ENCODE measurements around the gene RNASE12.

RNASE12 gene

GRCh38 chr14:20591235-20591634 lies at the start of gene RNASE12:
Gene RNASE12 (minus strand): TSS chr14:20591376. CDS start chr14:20590723, 653 bp downstream.
- ATAC-seq (replicated peaks; ENCODE audit: extremely low read depth, poor library complexity, severe bottlenecking) = no peak
- Mint-ChIP-seq H3K27ac (ENCODE audit: low read depth) (no peak within 1 kb of the TSS), H3K27me3 (peaks cover 35% of the 10 kb centered on the region), H3K4me3 (no peak within 1 kb of the TSS), H3K4me1 (peaks cover 5% of the 10 kb centered on the region), H3K9me3 (no peaks in the 10 kb centered on the region), H3K36me3 (ENCODE audit: insufficient read depth) (no peaks in the 10 kb centered on the region)
- DNase-seq (ENCODE audit: low spot score in 2 of 2) = no peak

GRCh38 chr14:20632831-20633691 lies 41.9 kb upstream of the RNASE12 start:
- DNase-seq (ENCODE audit: low spot score in 2 of 2) (peak in 1 of 2 donors; percentile 65), ATAC-seq (replicated peaks; ENCODE audit: extremely low read depth, poor library complexity, severe bottlenecking) (peak; percentile 56)
- H3K27me3 Mint-ChIP-seq = no peaks in the 10 kb centered on the region
- H3K36me3 Mint-ChIP-seq (ENCODE audit: insufficient read depth) = peaks cover 35% of the 10 kb centered on the region
- H3K4me3 Mint-ChIP-seq = peak overlapping the region; percentile 87
- H3K4me1 Mint-ChIP-seq = peaks cover 38% of the 10 kb centered on the region
- peak overlapping the region; percentile 98 for H3K27ac Mint-ChIP-seq (ENCODE audit: low read depth)
- no peaks in the 10 kb centered on the region for H3K9me3 Mint-ChIP-seq

GRCh38 chr14:20632448-20632830 lies 41.3 kb upstream of the RNASE12 start:
- no peaks in the 10 kb centered on the region for H3K27me3 Mint-ChIP-seq
- peaks cover 44% of the 10 kb centered on the region for H3K4me1 Mint-ChIP-seq
- no peak for DNase-seq (ENCODE audit: low spot score in 2 of 2)

GRCh38 chr14:20631880-20632389 lies 40.8 kb upstream of the RNASE12 start:
- DNase-seq (ENCODE audit: low spot score in 2 of 2) (no peak), ATAC-seq (replicated peaks; ENCODE audit: extremely low read depth, poor library complexity, severe bottlenecking) (no peak)
- peak overlapping the region; percentile 98 for H3K27ac Mint-ChIP-seq (ENCODE audit: low read depth)
- H3K9me3 Mint-ChIP-seq = no peaks in the 10 kb centered on the region
- peaks cover 47% of the 10 kb centered on the region for H3K4me1 Mint-ChIP-seq
- peaks cover 37% of the 10 kb centered on the region for H3K36me3 Mint-ChIP-seq (ENCODE audit: insufficient read depth)
- H3K4me3 Mint-ChIP-seq = peak overlapping the region; percentile 87
- H3K27me3 Mint-ChIP-seq = no peaks in the 10 kb centered on the region

More at GRCh38 chr14:20632448-20632830, 41.3 kb upstream of the RNASE12 start:
- Mint-ChIP-seq H3K9me3 (no peaks in the 10 kb centered on the region), H3K36me3 (ENCODE audit: insufficient read depth) (peaks cover 36% of the 10 kb centered on the region), H3K27ac (ENCODE audit: low read depth) (peak overlapping the region; percentile 98), H3K4me3 (peak overlapping the region; percentile 87)
- peak; percentile 14 for ATAC-seq (replicated peaks; ENCODE audit: extremely low read depth, poor library complexity, severe bottlenecking)

- peaks cover 54% of the 10 kb centered on the region for H3K4me1 Mint-ChIP-seq
- peak overlapping the region; percentile 98 for H3K27ac Mint-ChIP-seq (ENCODE audit: low read depth)
- ATAC-seq (replicated peaks; ENCODE audit: extremely low read depth, poor library complexity, severe bottlenecking) (peak; percentile 35), DNase-seq (ENCODE audit: low spot score in 2 of 2) (peak in 1 of 2 donors; percentile 56)
- peaks cover 37% of the 10 kb centered on the region for H3K36me3 Mint-ChIP-seq (ENCODE audit: insufficient read depth)
- H3K9me3 Mint-ChIP-seq = no peaks in the 10 kb centered on the region
- H3K4me3 Mint-ChIP-seq = peak overlapping the region; percentile 87
- no peaks in the 10 kb centered on the region for H3K27me3 Mint-ChIP-seq
Observed at GRCh38 chr14:20631023-20631879, 40.1 kb upstream of the RNASE12 start.

- Mint-ChIP-seq H3K9me3 (no peaks in the 10 kb centered on the region), H3K27ac (ENCODE audit: low read depth) (peak overlapping the region; percentile 98), H3K36me3 (ENCODE audit: insufficient read depth) (peaks cover 40% of the 10 kb centered on the region), H3K4me3 (peak overlapping the region; percentile 87), H3K4me1 (peaks cover 60% of the 10 kb centered on the region), H3K27me3 (no peaks in the 10 kb centered on the region)
- ATAC-seq (replicated peaks; ENCODE audit: extremely low read depth, poor library complexity, severe bottlenecking) (no peak), DNase-seq (ENCODE audit: low spot score in 2 of 2) (peak in 1 of 2 donors; percentile 48)
Observed at GRCh38 chr14:20630340-20631022, 39.3 kb upstream of the RNASE12 start.

- Mint-ChIP-seq H3K27me3 (no peaks in the 10 kb centered on the region), H3K36me3 (ENCODE audit: insufficient read depth) (peaks cover 48% of the 10 kb centered on the region), H3K27ac (ENCODE audit: low read depth) (no peak overlapping the region), H3K9me3 (no peaks in the 10 kb centered on the region), H3K4me1 (peaks cover 80% of the 10 kb centered on the region), H3K4me3 (no peak overlapping the region)
- ATAC-seq (replicated peaks; ENCODE audit: extremely low read depth, poor library complexity, severe bottlenecking) (no peak), DNase-seq (ENCODE audit: low spot score in 2 of 2) (no peak)
Observed at GRCh38 chr14:20628063-20628854, 37.1 kb upstream of the RNASE12 start.

- Mint-ChIP-seq H3K4me3 (peak overlapping the region; percentile 73), H3K4me1 (peaks cover 80% of the 10 kb centered on the region), H3K27me3 (no peaks in the 10 kb centered on the region), H3K36me3 (ENCODE audit: insufficient read depth) (peaks cover 41% of the 10 kb centered on the region), H3K9me3 (no peaks in the 10 kb centered on the region), H3K27ac (ENCODE audit: low read depth) (peak overlapping the region; percentile 11)
- ATAC-seq (replicated peaks; ENCODE audit: extremely low read depth, poor library complexity, severe bottlenecking) (no peak), DNase-seq (ENCODE audit: low spot score in 2 of 2) (no peak)
Observed at GRCh38 chr14:20627346-20628027, 36.3 kb upstream of the RNASE12 start.

- Mint-ChIP-seq H3K4me1 (peaks cover 73% of the 10 kb centered on the region), H3K36me3 (ENCODE audit: insufficient read depth) (peaks cover 31% of the 10 kb centered on the region), H3K4me3 (peak overlapping the region; percentile 73), H3K9me3 (no peaks in the 10 kb centered on the region), H3K27ac (ENCODE audit: low read depth) (no peak overlapping the region), H3K27me3 (no peaks in the 10 kb centered on the region)
- ATAC-seq (replicated peaks; ENCODE audit: extremely low read depth, poor library complexity, severe bottlenecking) (no peak), DNase-seq (ENCODE audit: low spot score in 2 of 2) (no peak)
Observed at GRCh38 chr14:20626274-20626673, 35.1 kb upstream of the RNASE12 start.

GRCh38 chr14:20624495-20625070 lies 33.4 kb upstream of the RNASE12 start:
- H3K27ac Mint-ChIP-seq (ENCODE audit: low read depth) = peak overlapping the region; percentile 99
- H3K36me3 Mint-ChIP-seq (ENCODE audit: insufficient read depth) = peaks cover 20% of the 10 kb centered on the region
- ATAC-seq (replicated peaks; ENCODE audit: extremely low read depth, poor library complexity, severe bottlenecking) (peak; percentile 59), DNase-seq (ENCODE audit: low spot score in 2 of 2) (no peak)
- peak overlapping the region; percentile 73 for H3K4me3 Mint-ChIP-seq
- H3K27me3 Mint-ChIP-seq = no peaks in the 10 kb centered on the region
- peaks cover 61% of the 10 kb centered on the region for H3K4me1 Mint-ChIP-seq
- no peaks in the 10 kb centered on the region for H3K9me3 Mint-ChIP-seq

GRCh38 chr14:20623798-20624197 lies 32.6 kb upstream of the RNASE12 start:
- Mint-ChIP-seq H3K4me3 (peak overlapping the region; percentile 73), H3K9me3 (no peaks in the 10 kb centered on the region), H3K27ac (ENCODE audit: low read depth) (peak overlapping the region; percentile 99), H3K4me1 (peaks cover 59% of the 10 kb centered on the region), H3K36me3 (ENCODE audit: insufficient read depth) (peaks cover 20% of the 10 kb centered on the region), H3K27me3 (no peaks in the 10 kb centered on the region)
- ATAC-seq (replicated peaks; ENCODE audit: extremely low read depth, poor library complexity, severe bottlenecking) (no peak), DNase-seq (ENCODE audit: low spot score in 2 of 2) (no peak)
